ENCODE results near the gene APOD. TPM values are rescaled to one million over a fixed set of nuclear protein-coding genes. Genes with fewer than 3 reads are reported as not detected.

APOD gene
- total RNA-seq, 2 donors from 2014 or later: 343 to 463 TPM

GRCh38 chr3:195542698-195543499 is 40.8 kb downstream of the APOD start, which contains the start of gene PPP1R2:
Gene PPP1R2 (minus strand): TSS chr3:195543325. CDS start chr3:195543025, 300 bp downstream.
- Histone ChIP-seq H3K4me1 (peaks cover 50% of the 10 kb centered on the region), H3K36me3 (replicated peaks in 1 of 2; ENCODE audit: insufficient read depth in 1 of 2, low read depth in 2 of 2) (no peaks in the 10 kb centered on the region), H3K9me3 (no peaks in the 10 kb centered on the region), H3K27me3 (no peaks in the 10 kb centered on the region), H3K27ac (peak within 1 kb of the TSS; percentile 76 to 96 (median 92)), H3K4me3 (peak within 1 kb of the TSS; percentile 82 to 86)
- ATAC-seq (peak; percentile 95), DNase-seq (peak; percentile 94 to 96 (median 96))
- 0% methylated on average over 15 to 93 of the region's 95 CpGs for WGBS, 2 donors
- intact Hi-C loops (cut with DNase I): no loop called here
- TF ChIP-seq POLR2A (IDR thresholded peaks at IDR 0.05): peak; percentile 95 to 97 (median 97)
- TF ChIP-seq CTCF (IDR thresholded peaks at IDR 0.05): no peak

GRCh38 chr3:195542316-195542697 is 41.4 kb downstream of the APOD start:
- no peak for ATAC-seq
- intact Hi-C loops (cut with DNase I): no loop called here
- Histone ChIP-seq H3K27ac (peak overlapping the region in 3 of 4 donors; percentile 91 to 96 (median 92)), H3K4me1 (peaks cover 50% of the 10 kb centered on the region), H3K9me3 (no peaks in the 10 kb centered on the region), H3K27me3 (no peaks in the 10 kb centered on the region), H3K36me3 (replicated peaks in 1 of 2; ENCODE audit: insufficient read depth in 1 of 2, low read depth in 2 of 2) (no peaks in the 10 kb centered on the region), H3K4me3 (peak overlapping the region; percentile 82 to 86)
- no peak for DNase-seq
- WGBS, 2 donors: 0 to 1% methylated on average over 5 of the region's 5 CpGs
- TF ChIP-seq POLR2A (IDR thresholded peaks at IDR 0.05) (no peak), CTCF (IDR thresholded peaks at IDR 0.05) (no peak)

GRCh38 chr3:195540511-195540910 is 43.2 kb downstream of the APOD start:
- Histone ChIP-seq H3K4me3 (no peak overlapping the region), H3K9me3 (no peaks in the 10 kb centered on the region), H3K4me1 (peaks cover 40% of the 10 kb centered on the region), H3K36me3 (replicated peaks in 1 of 2; ENCODE audit: insufficient read depth in 1 of 2, low read depth in 2 of 2) (no peaks in the 10 kb centered on the region), H3K27me3 (no peaks in the 10 kb centered on the region), H3K27ac (no peak overlapping the region)
- 46 to 52% methylated on average over 6 of the region's 6 CpGs for WGBS, 2 donors
- intact Hi-C loops (cut with DNase I): no loop called here
- TF ChIP-seq CTCF (IDR thresholded peaks at IDR 0.05) (no peak), POLR2A (IDR thresholded peaks at IDR 0.05) (no peak)
- DNase-seq (no peak), ATAC-seq (no peak)

GRCh38 chr3:195540027-195540426 is 43.7 kb downstream of the APOD start:
- TF ChIP-seq POLR2A (IDR thresholded peaks at IDR 0.05) (no peak), CTCF (IDR thresholded peaks at IDR 0.05) (no peak)
- ATAC-seq (no peak), DNase-seq (no peak)
- no peak overlapping the region for H3K27ac ChIP-seq
- H3K27me3 ChIP-seq: no peaks in the 10 kb centered on the region
- H3K4me3 ChIP-seq: no peak overlapping the region
- H3K9me3 ChIP-seq: no peaks in the 10 kb centered on the region
- WGBS, 2 donors: 72 to 86% methylated on average over 8 of the region's 8 CpGs
- no peaks in the 10 kb centered on the region for H3K36me3 ChIP-seq (replicated peaks in 1 of 2; ENCODE audit: insufficient read depth in 1 of 2, low read depth in 2 of 2)
- intact Hi-C loops (cut with DNase I): no loop called here
- H3K4me1 ChIP-seq: peaks cover 40% of the 10 kb centered on the region

GRCh38 chr3:195539479-195539878 is 44.3 kb downstream of the APOD start:
- Histone ChIP-seq H3K27ac (no peak overlapping the region), H3K36me3 (replicated peaks in 1 of 2; ENCODE audit: insufficient read depth in 1 of 2, low read depth in 2 of 2) (no peaks in the 10 kb centered on the region), H3K4me3 (no peak overlapping the region), H3K4me1 (peaks cover 39% of the 10 kb centered on the region), H3K9me3 (no peaks in the 10 kb centered on the region), H3K27me3 (no peaks in the 10 kb centered on the region)
- TF ChIP-seq CTCF (IDR thresholded peaks at IDR 0.05) (no peak), POLR2A (IDR thresholded peaks at IDR 0.05) (no peak)
- WGBS, 2 donors: 71 to 86% methylated on average over 5 of the region's 5 CpGs
- intact Hi-C loops (cut with DNase I): no loop called here
- DNase-seq (no peak), ATAC-seq (no peak)
